Fibroblast of skin of scalp (primary cell): ENCODE results near the gene RSPH6A.
"Not testable (repeated sequence)": the region's sequence is repeated elsewhere in the genome, so short reads cannot be mapped to it uniquely, and the experiment has no call there.

ENCODE experiments used
- DNase-seq: peaks from one replicate; pipeline ENCODE4 v3.0.0-alpha.2; 2013

RSPH6A gene

DNA sequence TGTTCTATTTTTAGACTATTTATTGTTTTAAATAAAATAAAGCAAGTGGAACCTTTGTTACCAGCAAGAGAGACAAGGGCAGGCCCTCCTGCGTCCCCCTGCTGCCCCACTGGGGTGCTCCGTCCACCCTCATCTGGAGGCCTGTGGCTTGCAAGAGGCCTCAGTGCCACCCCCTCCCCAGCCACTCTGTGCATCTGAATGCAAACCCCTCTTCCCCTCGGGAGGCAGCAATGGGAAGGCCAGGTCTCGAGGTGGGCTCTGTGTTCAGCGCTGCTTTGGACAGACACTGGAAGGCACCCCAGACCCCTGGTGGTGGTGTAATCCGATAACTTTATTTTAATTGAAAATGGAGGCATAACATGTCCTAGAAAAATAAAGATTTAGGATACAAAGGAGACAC is 50.6 kb downstream of the RSPH6A start:
- no peak for DNase-seq

DNA sequence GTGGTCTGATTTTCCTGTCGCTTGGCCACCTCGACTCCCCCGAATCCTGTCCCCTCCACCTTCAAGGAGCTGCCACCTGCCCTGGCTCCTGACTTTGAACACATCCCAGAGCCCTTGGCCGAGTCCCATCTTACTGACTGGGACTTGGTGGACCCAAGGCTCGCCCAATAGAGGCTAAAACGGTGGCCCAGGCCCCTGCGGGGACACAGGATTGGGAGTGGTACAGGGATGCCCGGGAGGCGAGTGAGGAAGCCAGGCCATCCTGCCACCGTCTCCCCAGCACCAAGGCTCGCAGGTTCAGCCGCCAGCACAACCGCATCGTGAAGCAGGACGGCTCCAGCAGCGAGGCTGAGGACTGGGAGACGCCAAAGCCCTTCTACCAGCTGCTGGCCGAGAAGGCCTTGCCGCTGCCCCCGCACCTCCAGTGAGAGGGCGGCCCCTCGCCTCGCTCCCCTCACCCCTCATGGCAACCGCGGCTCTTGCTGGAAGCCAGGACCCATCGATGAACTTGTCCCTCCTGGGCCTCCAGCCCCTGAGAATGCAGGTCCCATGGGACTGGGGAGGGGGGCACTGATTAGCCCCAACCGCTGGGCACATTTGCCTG is 51.3 kb downstream of the RSPH6A start:
- no peak for DNase-seq

DNA sequence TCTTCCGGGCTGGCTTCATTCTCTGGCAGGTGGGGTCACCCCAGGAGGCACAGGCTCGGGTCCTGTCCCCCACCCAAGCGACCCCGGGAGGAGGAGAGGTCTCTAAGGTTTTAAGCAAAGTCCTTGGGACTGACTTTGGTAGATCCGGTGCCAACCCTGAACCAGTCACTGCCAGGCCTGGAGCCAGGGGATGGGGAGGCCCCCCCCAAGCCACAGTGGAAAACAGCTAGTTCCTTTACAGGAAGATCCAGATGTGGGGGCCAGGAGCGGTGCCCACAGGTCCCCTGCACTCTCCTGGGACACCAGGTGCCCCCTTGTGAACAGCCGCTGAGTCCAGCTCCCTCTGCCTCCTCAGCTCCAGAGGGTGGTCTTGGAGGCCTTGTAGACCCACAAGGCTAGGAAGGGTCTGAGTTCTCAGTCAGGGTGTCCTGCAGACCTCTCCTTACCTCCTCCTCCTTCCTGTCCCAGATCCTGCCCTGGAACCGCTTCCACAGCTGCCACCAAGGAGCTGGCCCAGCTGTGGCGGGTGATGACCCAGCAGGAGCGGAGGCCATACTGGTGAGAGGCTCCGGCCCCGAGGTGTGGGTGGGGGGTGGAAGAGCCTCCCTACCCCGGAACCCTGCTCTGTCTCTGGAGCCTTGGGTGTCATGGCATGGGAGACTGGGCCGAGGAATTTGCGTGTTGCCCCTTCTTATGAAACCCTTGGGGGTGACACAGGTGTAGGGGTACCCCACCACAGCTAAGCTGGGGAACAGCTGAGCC is 52.1 kb downstream of the RSPH6A start:
- no peak for DNase-seq

- DNase-seq: no peak
Measured at GRCh38 chr19:45761714-45762113, 53.4 kb downstream of the RSPH6A start.

DNA sequence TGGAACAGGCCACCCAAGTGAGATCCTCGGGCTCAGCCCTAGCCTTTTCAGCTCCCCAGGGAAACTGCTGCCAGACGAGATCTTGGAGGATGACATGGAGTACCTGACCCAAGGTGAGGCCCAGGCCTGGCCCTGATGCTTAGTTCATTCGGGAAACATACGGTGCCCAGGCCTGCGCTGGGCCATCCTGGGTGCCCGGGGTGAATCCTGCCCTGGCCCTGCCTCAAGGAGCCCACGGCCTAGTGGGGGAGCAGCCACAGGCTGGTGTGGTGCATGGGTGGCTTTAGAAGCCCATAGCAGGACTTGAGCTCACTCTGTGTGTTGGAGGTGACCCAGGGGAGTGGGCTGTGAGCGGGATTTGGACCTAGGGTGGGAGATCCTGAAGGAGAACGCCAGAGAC is 56.2 kb downstream of the RSPH6A start:
- no peak for DNase-seq

DNA sequence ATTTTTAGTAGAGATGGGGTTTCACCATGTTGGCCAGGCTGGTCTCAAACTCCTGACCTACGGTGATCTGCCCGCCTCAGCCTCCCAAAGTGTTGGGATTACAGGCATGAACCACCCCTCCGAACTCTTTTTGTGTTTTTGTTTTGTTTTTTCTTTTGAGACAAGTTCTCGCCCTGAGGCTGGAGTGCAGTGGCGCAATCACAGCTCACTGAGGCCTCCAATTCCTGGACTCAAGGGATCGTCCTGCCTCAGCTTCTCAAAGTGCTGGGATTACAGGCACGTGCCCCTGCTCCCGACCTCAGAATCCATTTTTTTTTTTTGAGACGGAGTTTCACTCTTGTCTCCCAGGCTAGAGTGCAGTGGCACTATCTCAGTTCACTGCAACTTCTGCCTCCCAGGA is 57.4 kb downstream of the RSPH6A start:
- DNase-seq: no peak

- no peak for DNase-seq
Measured at GRCh38 chr19:45754323-45754722, 60.8 kb downstream of the RSPH6A start.

DNA sequence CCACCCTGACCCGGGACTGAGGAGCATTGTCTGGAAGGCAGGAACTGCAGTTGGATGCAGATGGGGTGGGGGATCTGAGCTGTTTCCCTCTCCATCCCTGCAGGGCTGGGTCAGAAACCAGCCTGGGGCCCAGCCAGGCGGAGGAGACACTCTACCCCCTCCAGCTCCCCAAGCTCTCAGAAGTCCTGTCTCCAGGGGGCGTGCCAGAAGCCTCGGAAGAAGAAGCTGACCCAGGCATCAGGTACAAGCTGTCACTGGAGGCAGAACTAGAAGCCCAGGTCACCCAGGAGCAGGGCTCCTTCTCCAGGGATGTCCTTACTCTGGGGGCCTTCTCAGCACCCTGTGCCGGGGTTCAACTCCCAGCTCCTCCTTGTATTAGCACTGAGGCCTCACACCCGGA is 61.6 kb downstream of the RSPH6A start:
- no peak for DNase-seq

DNA sequence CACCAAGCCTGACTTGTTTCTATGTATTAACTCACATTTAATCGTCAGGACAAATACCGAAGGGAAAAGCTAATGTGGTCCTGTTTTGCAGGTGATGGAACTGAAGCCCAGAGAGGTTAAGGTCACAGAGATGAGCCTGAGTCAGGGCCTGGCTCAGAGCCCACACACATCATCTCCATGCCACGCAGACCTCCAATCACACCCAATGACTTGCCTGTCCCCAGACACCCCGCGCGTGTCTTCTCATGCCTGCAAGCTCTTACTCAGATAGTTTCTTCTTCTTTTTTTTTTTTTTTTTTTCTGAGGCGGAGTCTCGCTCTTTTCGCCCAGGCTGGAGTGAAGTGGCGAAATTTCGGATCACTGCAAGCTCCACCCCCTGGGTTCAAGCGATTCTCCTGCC is 62.5 kb downstream of the RSPH6A start:
- DNase-seq: no peak

GRCh38 chr19:45751483-45751882 is 63.6 kb downstream of the RSPH6A start:
- DNase-seq: not testable (repeated sequence)

DNA sequence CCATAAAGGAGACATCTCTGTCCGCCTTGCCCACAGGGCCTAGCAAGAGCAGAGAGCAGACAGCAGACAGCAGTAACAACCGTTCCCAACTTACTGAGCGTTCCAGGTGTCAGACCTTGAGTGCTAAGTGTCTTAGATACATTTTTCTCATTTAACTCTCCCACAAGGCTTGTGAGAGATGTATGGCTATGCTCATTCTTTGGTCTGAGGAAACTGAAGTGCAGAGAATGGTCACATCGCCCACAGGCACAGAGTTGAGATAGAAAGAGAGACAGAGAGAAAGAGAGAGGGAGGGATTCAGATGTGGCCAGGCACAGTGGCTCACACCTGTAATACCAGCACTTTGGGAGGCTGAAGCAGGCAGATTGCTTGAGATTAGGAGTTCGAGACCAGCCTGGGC is 67.6 kb downstream of the RSPH6A start:
- DNase-seq: no peak

DNA sequence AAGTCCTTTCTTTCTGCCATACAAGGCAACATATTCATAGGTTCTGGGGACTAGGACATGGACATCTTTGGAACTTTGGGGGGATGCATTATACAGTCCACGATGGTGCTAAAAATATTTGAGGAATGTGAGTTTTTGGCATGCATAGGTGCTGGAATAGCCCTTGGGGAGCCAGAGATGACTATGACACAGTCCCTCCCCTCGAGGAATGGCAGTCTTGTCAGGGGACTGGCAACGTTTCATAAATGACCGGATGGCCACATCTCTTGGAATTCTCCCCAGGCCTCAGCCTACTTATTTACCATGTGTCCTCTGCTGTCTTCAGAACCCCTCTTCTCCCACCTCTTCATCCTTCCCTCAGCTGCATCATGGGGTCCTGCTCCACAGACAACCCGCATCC is 68.2 kb downstream of the RSPH6A start:
- peak; percentile 20 for DNase-seq
